SK-N-SH (cell line): ENCODE data around the gene ZBTB46. TPM values are rescaled to one million over a fixed set of nuclear protein-coding genes. Genes with fewer than 3 reads are reported as not detected.

Source experiments
- CTCF ChIA-PET: fragments of 300-600, 350-600 bp; formaldehyde crosslinking; extraction: SDS; loops from one replicate; lab custom pipeline; 2021; lab: Yijun Ruan, JAX
- POLR2A ChIA-PET: fragments of 350-600 bp; sonication (Branson Sonifier 250); formaldehyde crosslinking; extraction: SDS; loops from one replicate; lab custom pipeline; 2020; ENCODE audit warnings: antibody characterized with exemption, inconsistent platforms; lab: Yijun Ruan, JAX
- DNase-seq: peaks from one replicate; pipeline ENCODE4 v3.0.0; 2012
- H2AFZ ChIP-seq: fragments of 200-600 bp; sonication (generic); 2 replicates; pipeline ENCODE4 v1.8.1; 2016; ENCODE audit warnings: antibody characterized with exemption, mild to moderate bottlenecking, low read depth
- H3F3A ChIP-seq: fragments of 200-600 bp; sonication (generic); replicated peaks from 2 replicates; pipeline ENCODE3; 2016; ENCODE audit warnings: antibody characterized with exemption, mild to moderate bottlenecking; ENCODE audit not compliant: insufficient read depth
- H3K27ac ChIP-seq, 2 experiments: fragments of 200-500 bp in 1 of 2; fragments of 200-600 bp in 1 of 2; sonication (Bioruptor generic) in 1 of 2; sonication (generic), shearing (Covaris generic) in 1 of 2; 2 replicates each; pipeline versions ENCODE4 v1.5.1 to v1.6.1; 2014 to 2016; ENCODE audit warnings: low read depth in 2 of 2, inconsistent platforms in 1 of 2, low read length in 1 of 2, mild to moderate bottlenecking in 1 of 2, mixed read lengths in 1 of 2
- H3K27me3 ChIP-seq: fragments of 200-600 bp; sonication (generic), shearing (Covaris generic); 2 replicates; pipeline ENCODE4 v1.6.1; 2016; ENCODE audit warnings: mixed run types; ENCODE audit not compliant: insufficient read depth
- H3K36me3 ChIP-seq, 2 experiments: fragments of 200-500 bp in 1 of 2; fragments of 200-600 bp in 1 of 2; sonication (Bioruptor generic) in 1 of 2; sonication (generic) in 1 of 2; replicated peaks in 1 of 2; 2 replicates each; pipeline versions ENCODE3 to v1.5.1; 2014 to 2016; ENCODE audit warnings: low read length in 1 of 2, mild to moderate bottlenecking in 1 of 2; ENCODE audit not compliant: insufficient read depth in 2 of 2, control insufficient read depth in 1 of 2
- H3K4me1 ChIP-seq, 2 experiments: fragments of 200-500 bp in 1 of 2; fragments of 200-600 bp in 1 of 2; sonication (Bioruptor generic) in 1 of 2; sonication (generic), shearing (Covaris generic) in 1 of 2; 2 replicates each; pipeline versions ENCODE4 v1.5.1 to v1.6.1; 2014 to 2016; ENCODE audit warnings: low read depth in 1 of 2, low read length in 1 of 2, mixed run types in 1 of 2; ENCODE audit not compliant: insufficient read depth in 2 of 2, control insufficient read depth in 1 of 2
- H3K4me2 ChIP-seq: fragments of 200-600 bp; sonication (generic), shearing (Covaris generic); 2 replicates; pipeline ENCODE4 v1.6.1; 2017; ENCODE audit warnings: mixed run types
- H3K4me3 ChIP-seq, 2 experiments: fragments of 200-500 bp in 1 of 2; fragments of 200-600 bp in 1 of 2; sonication (Bioruptor generic) in 1 of 2; sonication (generic), shearing (Covaris generic) in 1 of 2; 2 replicates each; pipeline versions ENCODE4 v1.5.1 to v1.8.1; 2014 to 2016; ENCODE audit warnings: low read depth in 2 of 2, inconsistent platforms in 1 of 2, low read length in 1 of 2, mild to moderate bottlenecking in 1 of 2, mixed read lengths in 1 of 2, moderate library complexity in 1 of 2
- H3K79me2 ChIP-seq: fragments of 200-600 bp; sonication (generic); 2 replicates; pipeline ENCODE4 v1.8.1; 2017; ENCODE audit warnings: mild to moderate bottlenecking; ENCODE audit not compliant: insufficient read depth
- H3K9ac ChIP-seq: fragments of 200-600 bp; sonication (generic); 2 replicates; pipeline ENCODE4 v1.6.1; 2017; ENCODE audit warnings: mixed run types
- H3K9me2 ChIP-seq: fragments of 200-600 bp; sonication (generic); 2 replicates; pipeline ENCODE4 v1.6.1; 2017; ENCODE audit warnings: mixed run types
- H3K9me3 ChIP-seq: fragments of 200-600 bp; sonication (generic); 2 replicates; pipeline ENCODE4 v1.6.1; 2017; ENCODE audit warnings: mixed run types, mild to moderate bottlenecking, moderate library complexity
- H4K20me1 ChIP-seq: fragments of 200-600 bp; sonication (generic); 2 replicates; pipeline ENCODE4 v1.6.1; 2017; ENCODE audit warnings: mild to moderate bottlenecking, mixed run types; ENCODE audit not compliant: insufficient read depth
- CHD2 ChIP-seq: fragments of 150-350 bp; IDR thresholded peaks from 2 replicates; pipeline ENCODE4 v1.6.1; 2018; ENCODE audit warnings: low read length; ENCODE audit not compliant: partially characterized antibody
- EP300 ChIP-seq, 2 experiments: IDR thresholded peaks; 2 replicates each; pipeline versions ENCODE4 v1.4.0 to v1.6.1; 2012; ENCODE audit warnings: borderline replicate concordance in 1 of 2, low read depth in 1 of 2, low read length in 1 of 2
- FOSL2 ChIP-seq: IDR thresholded peaks from 2 replicates; pipeline ENCODE4 v1.4.0; 2012; ENCODE audit warnings: low read depth, mild to moderate bottlenecking, moderate library complexity, borderline replicate concordance
- JUND ChIP-seq: IDR thresholded peaks from 2 replicates; pipeline ENCODE4 v1.4.0; 2012
- MEF2A ChIP-seq: IDR thresholded peaks from 2 replicates; pipeline ENCODE4 v1.4.0; 2012; ENCODE audit warnings: low read depth, borderline replicate concordance
- MXI1 ChIP-seq: IDR thresholded peaks from 2 replicates; pipeline ENCODE4 v1.6.1; 2012; ENCODE audit warnings: mild to moderate bottlenecking, low read depth, low read length, improper control_type of control experiment
- NFIC ChIP-seq: IDR thresholded peaks from 2 replicates; pipeline ENCODE4 v1.4.0; 2012; ENCODE audit warnings: borderline replicate concordance
- RAD21 ChIP-seq: IDR thresholded peaks from 2 replicates; pipeline ENCODE4 v1.6.1; 2012; ENCODE audit warnings: mild to moderate bottlenecking, low read length
- SIN3A ChIP-seq: IDR thresholded peaks from 2 replicates; pipeline ENCODE4 v1.6.1; 2012; ENCODE audit warnings: low read depth, mild to moderate bottlenecking, low read length, moderate library complexity, borderline replicate concordance
- SMC3 ChIP-seq: IDR thresholded peaks from 2 replicates; pipeline ENCODE4 v1.6.1; 2012; ENCODE audit warnings: low read depth, low read length, improper control_type of control experiment
- TCF12 ChIP-seq: IDR thresholded peaks from 2 replicates; pipeline ENCODE4 v1.4.0; 2012
- USF2 ChIP-seq: fragments of 150-350 bp; IDR thresholded peaks from 2 replicates; pipeline ENCODE4 v1.6.1; 2017; ENCODE audit warnings: antibody characterized with exemption, low read length, low read depth, borderline replicate concordance
- WGBS: methylation state at CpG from one replicate; pipeline ENCODE4 v1.1.6; 2017; ENCODE audit warnings: low lambda C conversion rate; 5-methylcytosine and 5-hydroxymethylcytosine counted together
- polyA plus RNA-seq, 3 experiments: library from polyadenylated mRNA; depleted of rRNA; stranded (reverse); fragments of >200 nt; gene quantifications; 2 replicates each; pipeline ENCODE4 v1.2.3, GENCODE V29; 2012
- TF ChIP-seq, protein P1 (sequence below): IDR thresholded peaks from 2 replicates; pipeline ENCODE4 v1.4.0; 2012; ENCODE audit warnings: low read depth
- TF ChIP-seq, protein P2 (sequence below): fragments of 200-600 bp; sonication (generic); IDR thresholded peaks from 2 replicates; pipeline ENCODE4 v1.6.1; 2017; ENCODE audit warnings: antibody characterized with exemption, mild to moderate bottlenecking, moderate library complexity

The ZBTB46 gene
- polyA plus RNA-seq, 1 of the 3 experiments (the other 2 are of a cell fraction), result 0.15 TPM

DNA sequence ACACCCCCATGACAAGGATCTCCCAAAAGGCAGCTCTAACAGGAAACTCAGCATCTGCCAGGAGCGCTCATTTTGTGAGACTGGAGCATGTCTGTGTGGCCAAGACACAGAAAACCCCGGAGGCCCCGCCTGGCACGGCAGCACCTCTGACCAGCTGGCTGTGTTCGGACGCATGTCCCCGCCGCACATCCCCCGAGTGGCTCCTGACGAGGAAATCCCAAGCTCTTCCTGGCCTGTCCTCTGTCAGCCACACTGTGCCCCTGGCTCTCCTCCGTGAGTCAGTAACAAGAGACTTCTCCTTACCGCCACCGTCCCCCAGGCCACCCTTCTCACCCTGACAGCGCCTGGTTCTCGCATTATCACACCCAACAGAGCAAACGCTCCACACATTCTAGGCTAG lies 77.1 kb downstream of the ZBTB46 start (continued):
- TF ChIP-seq SIN3A (no peak), MEF2A (no peak), RAD21 (no peak), SMC3 (no peak), FOSL2 (no peak), USF2 (no peak)
- TF ChIP-seq, protein P1, sequence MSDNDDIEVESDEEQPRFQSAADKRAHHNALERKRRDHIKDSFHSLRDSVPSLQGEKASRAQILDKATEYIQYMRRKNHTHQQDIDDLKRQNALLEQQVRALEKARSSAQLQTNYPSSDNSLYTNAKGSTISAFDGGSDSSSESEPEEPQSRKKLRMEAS, result no peak
- TF ChIP-seq, protein P2, sequence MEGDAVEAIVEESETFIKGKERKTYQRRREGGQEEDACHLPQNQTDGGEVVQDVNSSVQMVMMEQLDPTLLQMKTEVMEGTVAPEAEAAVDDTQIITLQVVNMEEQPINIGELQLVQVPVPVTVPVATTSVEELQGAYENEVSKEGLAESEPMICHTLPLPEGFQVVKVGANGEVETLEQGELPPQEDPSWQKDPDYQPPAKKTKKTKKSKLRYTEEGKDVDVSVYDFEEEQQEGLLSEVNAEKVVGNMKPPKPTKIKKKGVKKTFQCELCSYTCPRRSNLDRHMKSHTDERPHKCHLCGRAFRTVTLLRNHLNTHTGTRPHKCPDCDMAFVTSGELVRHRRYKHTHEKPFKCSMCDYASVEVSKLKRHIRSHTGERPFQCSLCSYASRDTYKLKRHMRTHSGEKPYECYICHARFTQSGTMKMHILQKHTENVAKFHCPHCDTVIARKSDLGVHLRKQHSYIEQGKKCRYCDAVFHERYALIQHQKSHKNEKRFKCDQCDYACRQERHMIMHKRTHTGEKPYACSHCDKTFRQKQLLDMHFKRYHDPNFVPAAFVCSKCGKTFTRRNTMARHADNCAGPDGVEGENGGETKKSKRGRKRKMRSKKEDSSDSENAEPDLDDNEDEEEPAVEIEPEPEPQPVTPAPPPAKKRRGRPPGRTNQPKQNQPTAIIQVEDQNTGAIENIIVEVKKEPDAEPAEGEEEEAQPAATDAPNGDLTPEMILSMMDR, result no peak

- Histone ChIP-seq H3K36me3 (no peaks in the 10 kb centered on the region), H3K9ac (no peak overlapping the region), H3K27me3 (no peaks in the 10 kb centered on the region), H3K4me2 (no peak overlapping the region), H2AFZ (no peak overlapping the region), H3F3A (peaks cover 4% of the 10 kb centered on the region), H3K4me3 (no peak overlapping the region), H3K27ac (no peak overlapping the region), H3K9me2 (no peaks in the 10 kb centered on the region), H4K20me1 (no peaks in the 10 kb centered on the region), H3K4me1 (peaks cover 0 to 10% of the 10 kb centered on the region in 2 experiments; a peak in 1 of 4 replicates), H3K9me3 (no peaks in the 10 kb centered on the region), H3K79me2 (no peaks in the 10 kb centered on the region)
- DNase-seq, result no peak
- WGBS, result 76% methylated on average over 3 of the region's 13 CpGs
- CTCF ChIA-PET, result interaction anchor here (1.0 to 1.7 kb wide), 3 partner anchors 26 to 46 kb away, joined by 3 to 6 read pairs (median 4); partner anchors contain the start of genes ARFRP1 and ZGPAT
- POLR2A ChIA-PET, result no interaction called here
- no peak for TF ChIP-seq CHD2
- no peak for TF ChIP-seq TCF12
Measured at GRCh38 chr20:63753381-63753780, 77.7 kb downstream of the ZBTB46 start.

GRCh38 chr20:63752411-63753101 lies 78.5 kb downstream of the ZBTB46 start:
- TF ChIP-seq JUND (no peak), FOSL2 (no peak), NFIC (no peak), TCF12 (no peak), EP300 (IDR thresholded peaks at IDR 0.05; ENCODE audit: borderline replicate concordance in 1 of 2, low read depth in 1 of 2, low read length in 1 of 2) (no peak), MXI1 (no peak), SIN3A (no peak)
- CTCF ChIA-PET, result interaction anchor here (1.0 to 1.2 kb wide), 2 partner anchors 23 to 45 kb away, joined by 3 to 7 read pairs; partner anchors contain the start of genes ARFRP1 and ZGPAT
- no peak overlapping the region for H2AFZ ChIP-seq
- POLR2A ChIA-PET, result no interaction called here
- H3K27ac ChIP-seq, result no peak overlapping the region
- no peaks in the 10 kb centered on the region for H3K9me3 ChIP-seq
- H3K36me3 ChIP-seq, result no peaks in the 10 kb centered on the region
- H3K27me3 ChIP-seq, result no peaks in the 10 kb centered on the region
- H3K4me3 ChIP-seq, result no peak overlapping the region
- no peaks in the 10 kb centered on the region for H3K79me2 ChIP-seq
- H3K4me2 ChIP-seq, result no peak overlapping the region
- peaks cover 4% of the 10 kb centered on the region for H3F3A ChIP-seq
- H4K20me1 ChIP-seq, result no peaks in the 10 kb centered on the region
- H3K4me1 ChIP-seq, result peaks cover 0 to 10% of the 10 kb centered on the region in 2 experiments; a peak in 1 of 4 replicates
- 92% methylated on average over 26 of the region's 50 CpGs for WGBS
- peak; percentile 51 for DNase-seq
- no peak overlapping the region for H3K9ac ChIP-seq
- H3K9me2 ChIP-seq, result no peaks in the 10 kb centered on the region
